Testis (tissue), 3 donors: Measurements from ENCODE around the gene CYFIP2. TPM values are rescaled to one million over a fixed set of nuclear protein-coding genes. Genes with fewer than 3 reads are reported as not detected.

Experiments
- DNase-seq: peaks from one replicate; pipeline ENCODE4 v3.0.0-alpha.2; 2019
- H3K27ac ChIP-seq, 2 donors: fragments of 200-600 bp; sonication (generic); one replicate each; pipeline ENCODE4 v1.5.1; 2019
- H3K27me3 ChIP-seq: fragments of 200-600 bp; sonication (generic); one replicate; pipeline ENCODE4 v1.5.1; 2019
- H3K36me3 ChIP-seq: fragments of 200-600 bp; sonication (generic); one replicate; pipeline ENCODE4 v1.5.1; 2017; ENCODE audit warnings: low read depth; ENCODE audit errors: missing control alignments
- H3K4me1 ChIP-seq: fragments of 200-600 bp; sonication (generic); one replicate; pipeline ENCODE4 v1.5.1; 2019
- H3K4me3 ChIP-seq, 2 donors: fragments of 200-600 bp; sonication (generic); one replicate each; pipeline ENCODE4 v1.5.1; 2017 to 2019
- H3K9me3 ChIP-seq: fragments of 200-600 bp; sonication (generic); one replicate; pipeline ENCODE4 v1.5.1; 2017
- POLR2A ChIP-seq: fragments of 450-650 bp; IDR thresholded peaks from one replicate; pipeline ENCODE4 v1.6.1; 2017; ENCODE audit warnings: antibody characterized with exemption, mild to moderate bottlenecking, moderate library complexity
- WGBS, 2 donors: methylation state at CpG; one replicate each; pipeline ENCODE4 v1.1.5; 2018; 5-methylcytosine and 5-hydroxymethylcytosine counted together
- intact Hi-C: fragments of 100-400 bp; cut with DNase I; formaldehyde crosslinking; loops from one replicate; pipeline ENCODE4 v1.15.1; 2023; ENCODE audit warnings: low total_unique reads
- polyA plus RNA-seq: library from polyadenylated mRNA; stranded (reverse); fragments of 350-450 nt; fragmentation: Illumina TruSeq; extraction: RNeasy Lipid Tissue Mini Kit (QIAGEN cat#74804); gene quantifications from one replicate; pipeline ENCODE4 v1.2.3, GENCODE V29; 2014; ENCODE audit warnings: low read depth, low replicate concordance; ENCODE audit not compliant: insufficient read depth
- total RNA-seq, 2 donors: library from RNA; depleted of rRNA; stranded (reverse); fragments of >200 nt; gene quantifications; one replicate each; pipeline ENCODE4 v1.2.3, GENCODE V29; 2016
- TF ChIP-seq, protein P1 (sequence below), 3 experiments: fragments of 450-650 bp in 2 of 3; fragments of 200-600 bp in 1 of 3; sonication (generic) in 1 of 3; IDR thresholded peaks; one replicate each; pipeline ENCODE4 v1.5.1; 2016 to 2019; ENCODE audit warnings: antibody characterized with exemption in 3 of 3, mild to moderate bottlenecking in 2 of 3, moderate library complexity in 1 of 3

CYFIP2 gene
- total and polyA plus RNA-seq, 3 donors from 2014 or later = 21.7 to 41.4 (median 32.1) TPM

DNA sequence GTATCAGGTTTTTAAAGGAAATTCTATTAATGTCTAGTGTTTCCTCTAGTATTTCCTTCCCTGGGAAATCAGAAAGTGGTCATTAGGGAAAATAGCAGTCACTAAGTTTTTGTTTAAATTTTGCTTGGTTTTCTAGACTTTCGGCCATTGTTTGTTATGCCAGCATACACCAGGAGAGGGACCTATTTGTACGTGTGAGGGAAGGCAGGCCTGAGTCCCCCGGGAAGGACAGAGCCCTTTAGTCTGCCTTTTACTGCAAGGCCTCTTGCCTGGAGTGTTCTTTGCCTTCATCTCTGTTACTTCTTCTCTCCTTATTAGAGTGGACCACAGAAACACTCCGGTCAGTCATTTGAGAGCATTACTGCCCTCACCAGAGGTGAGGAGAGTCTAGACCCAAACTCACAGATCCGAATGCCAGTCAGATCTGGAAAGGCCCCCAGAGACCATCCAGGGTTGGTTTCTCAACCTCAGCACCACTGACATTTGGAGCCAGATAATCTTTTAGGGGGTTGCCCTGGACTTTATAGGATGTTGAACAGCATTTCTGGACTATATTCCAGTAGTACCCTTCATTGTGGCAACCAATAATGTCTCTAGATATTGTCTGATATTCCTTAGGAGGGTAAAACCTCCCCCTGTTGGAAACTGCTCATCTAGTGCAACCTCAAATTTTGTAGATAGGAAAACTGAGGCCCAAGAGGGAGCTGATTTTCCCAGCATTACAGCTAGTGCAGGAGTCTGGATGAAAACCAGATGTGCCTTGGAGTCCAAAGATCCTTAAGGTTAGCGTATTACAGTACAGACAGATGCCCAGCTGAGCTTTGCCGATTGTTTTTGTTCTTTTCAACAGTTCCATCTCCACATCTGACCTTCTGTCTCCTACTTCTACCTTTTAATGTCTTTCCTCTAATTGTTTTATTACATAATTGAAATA lies 101.1 kb downstream of the CYFIP2 start:
- DNase-seq = peak; percentile 69
- Histone ChIP-seq H3K27ac (no peak overlapping the region), H3K4me3 (no peak overlapping the region), H3K9me3 (no peaks in the 10 kb centered on the region), H3K4me1 (peaks cover 11% of the 10 kb centered on the region), H3K36me3 (no peaks in the 10 kb centered on the region), H3K27me3 (no peaks in the 10 kb centered on the region)
- 56 to 64% methylated on average over 7 of the region's 7 CpGs for WGBS, 2 donors
- intact Hi-C loops = no loop called here
- no peak for TF ChIP-seq POLR2A
- TF ChIP-seq, protein P1, sequence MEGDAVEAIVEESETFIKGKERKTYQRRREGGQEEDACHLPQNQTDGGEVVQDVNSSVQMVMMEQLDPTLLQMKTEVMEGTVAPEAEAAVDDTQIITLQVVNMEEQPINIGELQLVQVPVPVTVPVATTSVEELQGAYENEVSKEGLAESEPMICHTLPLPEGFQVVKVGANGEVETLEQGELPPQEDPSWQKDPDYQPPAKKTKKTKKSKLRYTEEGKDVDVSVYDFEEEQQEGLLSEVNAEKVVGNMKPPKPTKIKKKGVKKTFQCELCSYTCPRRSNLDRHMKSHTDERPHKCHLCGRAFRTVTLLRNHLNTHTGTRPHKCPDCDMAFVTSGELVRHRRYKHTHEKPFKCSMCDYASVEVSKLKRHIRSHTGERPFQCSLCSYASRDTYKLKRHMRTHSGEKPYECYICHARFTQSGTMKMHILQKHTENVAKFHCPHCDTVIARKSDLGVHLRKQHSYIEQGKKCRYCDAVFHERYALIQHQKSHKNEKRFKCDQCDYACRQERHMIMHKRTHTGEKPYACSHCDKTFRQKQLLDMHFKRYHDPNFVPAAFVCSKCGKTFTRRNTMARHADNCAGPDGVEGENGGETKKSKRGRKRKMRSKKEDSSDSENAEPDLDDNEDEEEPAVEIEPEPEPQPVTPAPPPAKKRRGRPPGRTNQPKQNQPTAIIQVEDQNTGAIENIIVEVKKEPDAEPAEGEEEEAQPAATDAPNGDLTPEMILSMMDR (IDR thresholded peaks at IDR 0.05) = peak; percentile 15 to 53 (median 35)

DNA sequence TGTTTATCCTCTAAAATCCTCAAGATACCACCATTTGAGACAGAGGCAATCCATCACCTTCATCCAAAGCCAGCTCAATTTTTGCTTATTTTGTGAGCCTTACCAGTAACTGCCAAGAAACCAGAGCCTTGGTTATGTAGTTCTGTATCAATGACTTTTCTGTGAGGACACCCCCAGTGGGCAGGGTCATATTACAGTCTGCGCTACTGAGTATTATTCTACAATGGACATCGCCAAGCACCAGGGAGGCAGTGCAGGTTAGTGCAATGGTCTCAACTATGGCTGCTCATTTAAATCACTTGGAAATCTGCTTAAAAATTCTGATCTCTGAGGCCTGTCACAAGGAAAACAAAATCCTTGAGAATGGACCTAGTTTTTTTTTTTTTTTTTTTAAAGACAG lies 103.6 kb downstream of the CYFIP2 start:
- no peak overlapping the region for H3K27ac ChIP-seq

DNA sequence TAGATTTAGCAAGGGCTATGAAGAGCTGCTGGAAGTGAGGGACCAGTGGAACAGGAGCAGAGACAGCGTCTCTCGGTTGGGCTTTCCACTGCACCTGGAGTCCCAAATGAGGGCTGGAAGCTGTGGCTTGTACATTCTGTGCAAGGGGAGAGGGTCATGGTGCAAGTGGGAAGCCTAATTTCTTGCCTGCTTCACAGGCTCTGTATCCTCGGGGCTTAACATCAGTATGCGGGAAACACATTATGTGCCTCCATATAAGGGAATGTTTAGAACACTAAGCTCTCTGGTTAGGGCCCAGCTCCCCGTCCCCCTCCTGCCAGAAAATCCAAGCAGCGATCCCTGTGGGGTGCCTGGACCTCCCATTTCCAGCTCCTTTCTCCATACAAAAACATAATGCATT lies 105.0 kb downstream of the CYFIP2 start:
- no peaks in the 10 kb centered on the region for H3K9me3 ChIP-seq
- WGBS, 2 donors = 69 to 84% methylated on average over 6 of the region's 6 CpGs
- no peaks in the 10 kb centered on the region for H3K27me3 ChIP-seq
- DNase-seq = no peak
- H3K4me1 ChIP-seq = peaks cover 7% of the 10 kb centered on the region
- H3K4me3 ChIP-seq = no peak overlapping the region
- no peaks in the 10 kb centered on the region for H3K36me3 ChIP-seq
- no peak overlapping the region for H3K27ac ChIP-seq
- no peak for TF ChIP-seq POLR2A
- TF ChIP-seq, protein P1 (IDR thresholded peaks at IDR 0.05) = no peak
- intact Hi-C loops = no loop called here

More for the DNA sequence above, 103.6 kb downstream of the CYFIP2 start:
- intact Hi-C loops = no loop called here
- TF ChIP-seq, protein P1 (IDR thresholded peaks at IDR 0.05) = no peak
- Histone ChIP-seq H3K4me3 (no peak overlapping the region), H3K9me3 (no peaks in the 10 kb centered on the region), H3K4me1 (peaks cover 7% of the 10 kb centered on the region), H3K36me3 (no peaks in the 10 kb centered on the region), H3K27me3 (no peaks in the 10 kb centered on the region)
- no peak for DNase-seq
- WGBS, 2 donors = 92 to 96% methylated on average over 2 of the region's 2 CpGs

DNA sequence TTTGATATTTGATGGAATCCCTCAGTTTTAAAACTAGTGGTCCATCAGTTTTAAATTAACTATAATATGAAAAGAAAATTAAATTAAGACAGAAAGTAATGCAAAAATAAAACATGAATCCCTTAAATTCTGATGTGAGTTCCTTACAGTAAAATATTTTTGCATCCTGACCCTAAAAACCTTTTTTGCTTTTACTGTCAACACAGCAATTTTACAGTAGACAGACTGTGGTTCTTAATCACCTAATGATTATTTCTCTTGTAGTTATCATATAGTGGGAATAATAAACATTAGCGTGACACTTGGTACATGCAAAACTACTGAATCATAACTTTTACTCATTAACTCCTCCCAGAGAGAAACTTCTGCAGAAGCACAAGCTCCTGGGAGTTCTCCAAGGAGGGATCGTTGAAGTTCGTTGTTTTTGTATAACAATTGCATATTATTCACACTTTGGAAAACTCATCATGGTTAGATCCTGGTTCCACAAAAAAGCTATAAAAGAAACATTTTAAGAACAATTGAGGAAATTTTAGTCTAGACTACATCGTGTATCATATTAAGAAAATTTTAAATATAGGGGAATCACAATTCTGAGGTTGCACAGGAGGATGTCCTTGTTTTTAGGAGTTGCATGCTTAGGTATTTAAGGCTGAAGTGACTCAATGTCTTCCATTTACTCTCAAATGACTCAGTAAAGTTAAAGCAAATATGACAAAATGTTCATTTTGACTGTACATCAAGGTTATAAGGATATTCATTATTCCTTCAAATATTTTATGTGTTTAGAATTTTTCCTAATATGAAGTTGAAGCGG lies 105.9 kb downstream of the CYFIP2 start:
- 72 to 81% methylated on average over 5 of the region's 5 CpGs for WGBS, 2 donors
- TF ChIP-seq, protein P1 (IDR thresholded peaks at IDR 0.05) = no peak
- no peak for TF ChIP-seq POLR2A
- no peak for DNase-seq
- intact Hi-C loops = no loop called here
- no peaks in the 10 kb centered on the region for H3K9me3 ChIP-seq
- H3K4me1 ChIP-seq = peaks cover 3% of the 10 kb centered on the region
- no peaks in the 10 kb centered on the region for H3K36me3 ChIP-seq
- H3K27me3 ChIP-seq = no peaks in the 10 kb centered on the region
- no peak overlapping the region for H3K27ac ChIP-seq
- H3K4me3 ChIP-seq = no peak overlapping the region
